Astrocyte of the cerebellum (primary cell): ENCODE data around the gene C6orf62.
"Not testable (repeated sequence)": the region's sequence is repeated elsewhere in the genome, so short reads cannot be mapped to it uniquely, and the experiment has no call there.

Experiments used
- DNase-seq: peaks from one replicate; pipeline ENCODE4 v3.0.0-alpha.2; 2011; ENCODE audit warnings: low read depth
- H3K4me3 ChIP-seq: 2 replicates; pipeline ENCODE4 v1.5.1; 2011; ENCODE audit warnings: mild to moderate bottlenecking, low read depth, low read length, moderate library complexity
- CTCF ChIP-seq: IDR thresholded peaks from 2 replicates; pipeline ENCODE4 v1.5.1; 2012; ENCODE audit warnings: low read length, low read depth, moderate library complexity, mild to moderate bottlenecking; ENCODE audit errors: missing control alignments
- in situ Hi-C: cut with HindIII; loops from 2 replicates; pipeline ENCODE4 v1.10.0; 2017; ENCODE audit warnings: low sequenced_read_pairs

Gene C6orf62

GRCh38 chr6:24721461-24722215, 2.7 kb upstream of the C6orf62 start:
- in situ Hi-C loops, result no loop called here
- TF ChIP-seq CTCF, result no peak
- no peak for DNase-seq
- peak overlapping the region; percentile 99 for H3K4me3 ChIP-seq

GRCh38 chr6:24720604-24721460, 1.9 kb upstream of the C6orf62 start:
- H3K4me3 ChIP-seq, result peak overlapping the region; percentile 99
- in situ Hi-C loops, result no loop called here
- TF ChIP-seq CTCF, result no peak
- DNase-seq, result peak; percentile 100

GRCh38 chr6:24720131-24720603, 1.2 kb upstream of the C6orf62 start:
- no peak for DNase-seq
- H3K4me3 ChIP-seq, result peak overlapping the region; percentile 99
- in situ Hi-C loops, result no loop called here
- no peak for TF ChIP-seq CTCF

- no peak for DNase-seq
- in situ Hi-C loops, result no loop called here
- H3K4me3 ChIP-seq, result peak overlapping the region; percentile 99
- TF ChIP-seq CTCF, result no peak
Observed at GRCh38 chr6:24718449-24719124, 367 bp downstream of the C6orf62 start.

GRCh38 chr6:24716602-24717148, 2.3 kb downstream of the C6orf62 start:
- DNase-seq, in situ Hi-C loops: not testable (repeated sequence)
- peak overlapping the region; percentile 99 for H3K4me3 ChIP-seq

- no peak for TF ChIP-seq CTCF
- in situ Hi-C loops, result no loop called here
- no peak for DNase-seq
- H3K4me3 ChIP-seq, result no peak overlapping the region
Observed at GRCh38 chr6:24710519-24711303, 8.2 kb downstream of the C6orf62 start.
